SW 1271 (cell line): ENCODE data around the gene CACNA2D2.
A peak's percentile ranks its signal among the peaks of the same experiment; 100 is the strongest.
"Not testable (repeated sequence)": the region's sequence is repeated elsewhere in the genome, so short reads cannot be mapped to it uniquely, and the experiment has no call there.

ENCODE experiments used
- DNase-seq, 2 experiments: peaks; one replicate each; lab custom pipeline; 2025; lab: John Stamatoyannopoulos, UW

Gene CACNA2D2

GRCh38 chr3:50530001-50530970 lies 26.9 kb upstream of the CACNA2D2 start:
- no peak for DNase-seq

DNA sequence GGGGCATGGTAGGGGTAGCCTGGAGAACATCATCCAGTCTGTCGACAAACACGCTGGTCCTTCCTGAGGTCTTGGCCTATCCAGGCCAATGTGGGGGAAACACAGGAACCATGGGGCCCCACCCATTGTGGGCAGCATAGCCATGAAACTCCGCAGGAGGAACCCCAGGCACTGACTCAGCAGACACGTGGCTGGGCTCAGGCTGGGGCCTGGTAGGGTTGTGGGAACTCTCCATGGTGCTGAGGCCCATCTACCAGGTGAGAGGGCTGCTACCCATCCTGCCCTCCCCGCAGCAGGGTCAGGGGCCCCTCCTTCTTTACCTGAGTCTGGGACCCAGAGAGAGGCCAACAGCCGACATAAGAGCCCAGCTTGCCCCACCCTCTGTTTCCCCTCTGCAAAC lies 22.6 kb upstream of the CACNA2D2 start:
- no peak for DNase-seq

DNA sequence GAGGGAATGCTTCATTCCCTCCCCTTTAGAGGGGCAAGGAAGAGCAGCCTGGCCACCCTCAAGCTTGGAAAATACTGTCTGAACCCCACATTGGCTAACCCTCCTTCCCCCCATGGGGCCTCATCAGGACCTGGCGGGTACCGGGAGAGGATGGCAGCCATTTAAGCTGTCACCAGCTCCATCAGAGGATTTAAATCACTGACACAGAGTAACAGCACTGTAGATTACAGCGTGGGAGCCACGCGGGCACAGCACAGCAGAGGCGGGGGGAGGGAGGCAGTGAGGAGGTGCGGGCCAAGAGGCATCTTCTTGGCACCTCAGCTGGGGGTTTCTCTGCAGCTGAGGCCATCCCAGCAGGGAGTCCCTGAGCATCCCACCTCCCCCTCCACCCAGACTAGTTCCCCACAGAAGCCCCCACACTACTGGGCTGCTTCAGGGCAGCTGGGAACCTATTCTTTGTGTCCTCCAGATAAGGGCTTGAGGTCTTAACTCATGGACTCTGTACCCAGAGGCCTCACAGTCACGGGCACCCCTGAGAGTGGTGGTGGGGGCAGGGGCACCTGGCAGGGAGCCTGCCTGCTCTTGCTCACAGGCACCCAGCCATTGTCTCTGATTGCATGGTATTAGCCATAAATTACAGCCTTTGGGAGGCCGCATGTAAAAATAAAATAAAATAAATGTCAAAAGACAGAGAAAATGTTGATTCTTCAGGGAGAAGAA lies 21.9 kb upstream of the CACNA2D2 start:
- no peak for DNase-seq

- DNase-seq: no peak
These were observed 21.3 kb upstream of the CACNA2D2 start for GRCh38 chr3:50524746-50525145.

- DNase-seq: no peak
These were observed 19.9 kb upstream of the CACNA2D2 start for GRCh38 chr3:50523279-50523811.

DNA sequence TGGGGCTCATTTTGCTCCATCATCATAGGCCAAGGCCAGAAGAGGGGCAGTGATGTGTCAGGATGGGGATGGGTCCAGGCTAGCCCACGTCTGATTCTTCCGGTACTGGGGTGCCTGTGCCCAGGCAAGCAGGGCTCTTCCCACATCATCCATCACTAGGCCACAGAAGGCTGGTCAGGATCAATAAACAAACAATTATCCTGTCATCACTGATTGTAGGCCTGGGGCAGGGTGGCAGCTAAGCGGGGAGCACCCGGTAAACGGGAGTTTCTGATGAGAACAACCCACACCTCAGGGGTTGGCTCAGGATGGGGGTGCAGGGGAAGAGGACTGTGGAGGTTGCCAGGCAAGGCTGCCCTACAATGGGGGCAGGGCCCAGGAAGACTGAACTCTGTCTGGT lies 18.1 kb upstream of the CACNA2D2 start:
- no peak for DNase-seq

DNA sequence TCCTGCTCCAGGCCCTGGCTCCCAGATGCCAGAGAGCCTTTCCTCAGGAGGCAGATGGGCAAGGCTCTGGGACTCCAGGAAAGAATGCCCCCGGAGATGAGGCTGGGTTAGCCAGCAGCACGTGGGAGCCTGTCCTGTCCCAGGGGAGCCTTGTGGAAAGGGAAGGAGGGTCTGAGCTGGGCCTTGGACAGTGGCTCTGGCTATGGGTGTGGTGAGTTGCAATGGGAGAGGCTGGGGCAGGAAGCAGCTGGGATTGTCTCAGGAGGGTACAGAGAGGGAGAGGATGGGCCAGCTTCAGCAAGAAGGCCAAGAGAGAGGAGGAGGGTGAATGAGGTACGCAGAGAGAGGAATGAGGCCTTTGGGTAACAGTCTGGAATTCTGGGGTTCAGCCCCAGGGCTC lies 17.4 kb upstream of the CACNA2D2 start:
- no peak for DNase-seq

- peak in 1 of 2 experiments; percentile 16 for DNase-seq
These were observed 16.1 kb upstream of the CACNA2D2 start for GRCh38 chr3:50519471-50520089.

DNA sequence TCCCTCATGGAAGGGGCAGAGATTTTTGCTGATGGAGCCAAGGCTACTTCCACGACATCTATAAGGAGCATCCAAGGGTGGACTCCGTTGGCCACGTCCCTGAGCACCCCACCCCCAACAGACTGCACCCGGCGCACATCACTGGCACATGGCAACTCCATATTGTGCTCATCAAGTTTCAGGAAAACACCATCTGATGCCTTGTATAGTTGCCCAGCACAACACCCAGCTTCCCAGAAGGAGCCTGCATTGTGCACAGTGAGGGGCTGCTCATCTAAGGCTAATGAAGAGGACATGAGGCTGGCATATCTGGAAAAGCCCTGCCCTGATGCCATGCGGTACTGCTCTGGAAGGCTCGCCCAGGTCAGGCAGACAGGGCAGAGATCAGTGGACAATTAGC lies 15.0 kb upstream of the CACNA2D2 start:
- DNase-seq: no peak

DNA sequence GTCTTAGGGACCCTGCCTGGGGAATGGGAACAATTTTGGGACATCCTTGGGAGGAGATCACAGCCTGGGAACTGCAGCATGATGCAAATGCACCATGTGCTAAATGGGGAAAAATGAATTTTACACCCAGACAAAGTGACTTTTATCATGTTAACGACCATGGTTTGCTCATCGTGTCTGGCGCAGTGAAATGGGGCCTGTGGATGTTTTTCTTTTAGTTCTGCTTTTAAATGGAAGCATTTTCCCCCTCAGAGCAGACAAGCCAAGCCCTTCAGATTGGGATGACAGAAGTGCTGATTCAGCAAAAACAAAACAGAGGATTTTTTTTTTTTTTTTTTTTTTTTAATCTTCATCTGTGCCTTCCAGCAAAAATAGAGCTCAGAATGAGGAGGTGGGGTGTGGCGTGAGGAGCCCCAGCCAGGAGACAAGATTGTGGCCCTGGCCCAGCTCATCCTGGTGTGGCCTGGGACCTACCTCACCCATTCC lies 14.3 kb upstream of the CACNA2D2 start:
- DNase-seq: no peak

- DNase-seq: no peak
These were observed 13.0 kb upstream of the CACNA2D2 start for GRCh38 chr3:50516440-50516871.

GRCh38 chr3:50515565-50516439 lies 12.4 kb upstream of the CACNA2D2 start:
- DNase-seq: no peak

GRCh38 chr3:50512908-50513307 lies 9.5 kb upstream of the CACNA2D2 start:
- DNase-seq: not testable (repeated sequence)

DNA sequence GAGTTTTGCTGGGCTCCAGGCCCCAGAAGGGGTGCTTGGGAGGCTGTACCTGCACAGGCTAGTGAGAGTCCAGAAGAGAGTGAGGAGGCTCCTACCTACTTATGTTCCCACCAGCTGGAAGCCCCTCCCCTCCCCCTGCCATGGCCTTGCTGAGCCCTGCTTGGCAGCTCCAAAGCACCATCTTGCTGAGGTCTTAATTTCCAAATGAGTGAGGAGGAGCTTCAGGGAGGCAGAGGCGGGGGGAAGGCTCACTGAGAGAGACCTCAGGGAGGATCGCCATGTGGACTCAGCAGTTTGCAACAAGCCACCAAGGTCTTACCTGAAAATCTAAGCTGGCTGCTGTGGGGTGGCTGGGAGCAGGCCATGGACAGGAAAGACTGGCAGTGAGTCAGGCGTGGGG lies 8.7 kb upstream of the CACNA2D2 start:
- DNase-seq: no peak

- no peak for DNase-seq
These were observed 6.9 kb upstream of the CACNA2D2 start for GRCh38 chr3:50510325-50510724.

GRCh38 chr3:50509715-50510114 lies 6.3 kb upstream of the CACNA2D2 start:
- DNase-seq: no peak

- no peak for DNase-seq
These were observed 5.4 kb upstream of the CACNA2D2 start for GRCh38 chr3:50508821-50509220.

DNA sequence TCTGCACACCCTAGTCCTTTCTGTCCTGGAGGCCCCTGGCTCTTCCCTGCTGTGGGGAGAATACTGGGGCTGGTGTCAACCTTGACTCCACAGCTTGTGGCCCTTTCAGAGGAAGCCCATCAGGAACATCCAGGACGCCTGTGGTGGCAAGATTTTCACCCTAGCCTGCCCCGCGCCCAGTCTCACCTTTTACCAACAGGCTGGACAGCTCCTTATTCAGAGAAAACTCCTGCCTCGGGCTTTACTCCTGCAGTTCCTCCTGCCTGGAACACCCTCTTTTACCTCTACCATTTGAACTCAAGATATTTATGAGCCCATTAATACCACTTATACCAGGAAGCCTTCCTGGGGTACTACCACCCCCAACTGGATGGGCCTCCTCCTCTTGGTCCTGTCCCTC lies 2.7 kb upstream of the CACNA2D2 start:
- DNase-seq: no peak

DNA sequence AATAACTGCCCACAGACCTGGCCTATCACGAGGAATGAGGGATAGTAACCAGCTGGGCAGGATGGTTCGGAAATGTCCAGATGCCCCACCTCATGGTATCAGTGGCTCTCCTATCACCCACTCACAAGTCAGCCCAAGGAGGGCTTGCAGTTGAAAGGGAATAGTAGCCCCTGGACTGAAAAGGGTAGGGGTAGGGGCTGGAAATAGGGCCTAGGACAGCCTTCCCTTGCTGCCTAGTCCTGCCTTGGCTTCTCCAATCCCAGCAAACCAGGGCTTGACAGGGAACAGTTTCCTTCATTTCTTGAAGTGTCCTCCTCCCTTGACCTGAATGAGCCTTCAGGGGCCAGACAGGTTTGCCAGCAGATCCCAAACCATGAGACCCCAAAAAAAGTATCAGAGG lies 1.2 kb upstream of the CACNA2D2 start:
- DNase-seq: no peak

GRCh38 chr3:50502584-50503423 lies 630 bp downstream of the CACNA2D2 start:
- no peak for DNase-seq
